GM18858 (cell line): ENCODE results near the gene SRGAP3.
A peak's percentile ranks its signal among the peaks of the same experiment; 100 is the strongest.

ENCODE experiments used
- ATAC-seq: cut with Tn5 transposase; IDR thresholded peaks from one replicate; pipeline ENCODE4 v1.9.1; 2021; ENCODE audit not compliant: unreplicated experiment

The SRGAP3 gene

DNA sequence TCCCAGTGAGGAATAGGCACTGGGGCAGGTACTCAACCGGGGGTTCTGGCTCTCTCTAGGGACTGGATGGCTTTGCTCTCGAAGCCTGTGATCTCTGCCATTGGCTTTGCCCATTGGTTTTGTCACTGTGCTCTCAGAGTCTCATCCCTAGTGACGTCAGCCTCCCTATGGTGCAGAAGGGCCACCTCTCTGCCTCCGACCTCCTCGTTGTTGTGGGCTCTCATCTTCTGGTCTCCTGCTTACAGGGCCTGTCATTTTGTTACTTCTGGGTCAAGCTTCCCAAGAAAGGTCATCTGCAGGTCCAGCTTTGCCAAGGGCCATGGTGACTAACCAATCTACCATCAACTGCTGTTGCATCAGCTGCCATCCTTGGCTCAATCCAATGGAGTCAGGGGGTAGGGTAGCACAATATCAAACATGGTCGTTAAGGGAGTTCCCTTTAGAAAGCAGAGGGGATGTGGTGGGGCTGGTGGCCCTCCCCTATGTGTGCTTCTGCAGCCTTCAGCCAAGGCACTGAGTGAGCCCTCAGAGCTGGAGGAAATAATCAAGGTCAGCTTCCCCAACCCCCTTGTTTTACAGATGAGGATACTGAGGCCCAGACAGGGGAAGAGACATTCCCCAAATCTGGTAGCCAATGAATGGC is 272.8 kb downstream of the SRGAP3 start:
- no peak for ATAC-seq

DNA sequence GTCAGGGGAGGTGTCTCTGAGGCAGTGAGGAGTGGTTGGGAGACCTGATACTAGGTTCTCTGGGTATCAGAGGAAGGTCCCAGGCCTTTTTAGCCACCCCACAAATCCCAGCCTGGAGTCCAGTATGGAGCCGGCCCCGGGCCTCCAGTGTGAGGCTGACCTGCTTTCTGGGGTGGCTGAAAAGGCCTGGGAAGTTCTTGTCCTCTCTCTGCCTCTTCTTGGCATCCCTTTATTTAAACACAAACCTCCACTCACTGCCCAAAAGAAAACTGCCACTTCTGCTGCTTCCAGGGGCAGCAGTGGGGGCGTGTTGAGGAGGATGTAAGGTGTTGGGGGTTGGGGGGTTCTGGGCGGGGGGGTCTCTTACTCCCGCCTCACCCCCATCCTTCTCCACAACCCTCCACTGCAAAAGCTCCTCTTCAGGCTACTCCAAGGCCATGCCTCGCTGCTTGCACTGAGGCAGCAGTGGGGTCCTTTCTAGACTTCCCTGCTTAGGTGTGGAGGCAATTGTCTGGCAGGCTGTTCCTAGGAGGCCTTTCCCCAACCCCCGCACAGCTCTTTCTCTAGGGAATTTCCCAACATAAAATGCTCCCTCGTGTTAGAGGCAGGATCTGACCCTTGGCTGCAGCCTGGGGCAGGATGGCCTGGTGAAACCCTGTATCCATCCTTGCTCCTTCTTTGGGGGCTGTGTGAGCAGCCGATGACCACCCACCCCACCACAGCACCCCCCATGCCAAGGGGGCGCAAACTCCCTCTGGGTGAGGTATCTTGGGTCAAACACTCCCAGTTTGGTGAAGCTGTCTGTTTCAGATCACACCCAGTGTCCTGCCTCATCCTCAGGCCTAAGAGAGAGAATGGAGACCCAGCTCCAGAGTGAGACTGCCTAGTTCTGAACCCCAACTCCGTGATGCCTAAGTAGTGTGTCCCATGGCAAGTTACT is 274.1 kb downstream of the SRGAP3 start:
- ATAC-seq = no peak

DNA sequence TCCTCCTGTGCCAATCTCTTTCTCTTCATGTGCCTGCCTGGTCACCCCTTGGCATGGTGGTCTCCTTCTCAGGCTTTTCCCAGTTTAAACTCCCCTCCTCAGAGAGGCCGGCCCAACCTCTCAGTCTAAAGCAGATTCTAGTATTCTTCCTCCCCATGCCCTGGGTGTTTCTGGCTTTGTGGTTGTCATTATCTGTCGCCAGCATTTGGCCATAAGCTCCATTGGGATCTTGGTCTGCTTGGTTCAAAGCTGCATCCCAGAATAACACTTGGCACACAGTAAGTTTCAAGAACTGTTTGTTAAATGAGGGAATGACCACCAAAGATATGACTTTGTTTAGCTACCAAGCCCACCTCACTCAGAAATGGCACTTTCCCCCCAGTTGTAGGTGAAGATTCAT is 275.0 kb downstream of the SRGAP3 start:
- no peak for ATAC-seq

DNA sequence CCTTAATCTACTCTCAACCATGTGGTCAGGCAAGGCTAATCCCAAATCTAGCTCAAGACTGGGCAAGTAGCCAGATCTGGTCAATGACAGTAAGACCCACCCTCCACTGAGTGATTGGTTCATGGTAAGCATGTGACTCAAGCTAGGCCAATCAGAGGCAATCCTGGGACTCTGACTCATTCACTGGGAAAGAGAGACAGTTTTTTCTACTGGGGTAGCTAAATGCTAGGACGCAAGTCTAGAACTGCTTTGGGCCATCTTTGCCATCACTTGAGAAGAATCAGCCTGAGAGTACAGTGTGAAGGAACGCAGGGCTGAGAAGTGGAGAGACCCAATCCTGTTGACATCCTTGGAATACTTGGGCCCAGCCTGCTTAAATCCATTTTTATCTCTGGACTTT is 276.8 kb downstream of the SRGAP3 start:
- ATAC-seq = no peak

DNA sequence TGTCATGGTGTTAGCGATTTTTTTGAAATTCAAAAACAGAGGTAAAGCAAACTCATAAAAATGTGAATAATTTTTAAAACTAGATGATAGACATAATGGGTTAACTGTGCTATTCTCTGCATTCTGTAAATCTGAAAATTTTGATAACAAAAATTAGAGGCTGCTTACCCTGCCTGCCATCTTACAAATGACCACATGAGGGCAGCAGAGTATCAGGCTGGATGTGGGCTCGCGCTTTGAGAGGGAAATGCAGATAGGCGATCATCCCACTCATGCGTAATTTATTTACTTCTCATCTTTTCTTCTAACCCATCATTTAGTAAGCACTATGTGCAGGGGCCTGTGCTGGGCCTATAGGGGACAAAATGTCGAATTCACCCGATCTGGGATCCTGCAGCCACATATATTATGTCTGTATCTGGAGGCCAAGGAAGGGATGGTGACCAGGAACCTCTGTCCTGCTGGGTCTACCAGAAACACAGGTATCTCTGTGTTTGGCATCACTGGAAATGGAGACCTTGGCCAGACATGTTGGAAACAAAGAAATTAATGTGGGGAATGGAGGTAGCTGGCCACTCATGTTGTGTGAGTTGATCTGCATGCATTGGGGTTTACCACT is 278.4 kb downstream of the SRGAP3 start:
- ATAC-seq = no peak

DNA sequence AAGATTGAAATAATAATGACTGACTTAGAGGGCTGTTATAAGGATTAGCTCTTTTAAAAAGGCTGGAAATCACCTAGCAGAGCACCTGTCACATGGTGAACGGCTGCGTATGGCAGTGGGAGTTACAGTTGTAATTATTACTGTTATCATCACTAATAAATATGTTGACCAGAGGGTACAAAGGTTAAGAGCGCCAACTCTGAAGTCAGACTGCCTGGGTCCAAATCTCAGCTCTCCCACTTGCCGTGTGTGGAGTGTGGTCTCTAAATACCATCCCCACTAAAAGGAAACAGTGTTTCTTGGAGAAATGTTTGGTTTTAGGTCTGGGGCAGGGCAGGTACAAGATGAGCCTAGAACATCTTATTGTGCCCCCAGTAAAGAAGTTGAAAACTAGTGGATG is 280.2 kb downstream of the SRGAP3 start:
- ATAC-seq = no peak

DNA sequence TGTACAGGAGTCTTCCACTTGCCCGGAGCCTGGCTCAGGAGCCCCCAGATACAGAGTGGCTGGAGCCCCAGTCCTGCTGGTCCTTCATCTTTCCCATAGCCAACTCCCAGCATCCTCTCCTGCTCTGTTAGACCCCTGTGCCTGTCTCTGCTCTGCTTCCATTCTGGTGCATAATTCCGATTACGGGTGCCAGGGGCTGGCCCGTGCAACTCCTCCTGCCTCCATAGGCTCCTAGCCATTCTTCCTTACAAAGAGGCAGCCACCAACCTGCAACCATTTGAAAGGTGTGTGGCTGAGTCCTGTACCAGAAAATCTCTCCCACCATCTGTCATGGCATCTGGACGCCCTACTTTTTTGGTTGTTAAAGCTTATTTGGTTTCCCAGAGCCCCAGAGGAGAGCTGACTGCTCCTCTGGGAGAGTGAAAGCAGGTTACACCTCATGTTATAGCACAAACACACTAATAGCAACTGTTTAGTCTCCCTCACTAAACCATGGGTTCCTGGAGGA is 281.0 kb downstream of the SRGAP3 start:
- no peak for ATAC-seq

DNA sequence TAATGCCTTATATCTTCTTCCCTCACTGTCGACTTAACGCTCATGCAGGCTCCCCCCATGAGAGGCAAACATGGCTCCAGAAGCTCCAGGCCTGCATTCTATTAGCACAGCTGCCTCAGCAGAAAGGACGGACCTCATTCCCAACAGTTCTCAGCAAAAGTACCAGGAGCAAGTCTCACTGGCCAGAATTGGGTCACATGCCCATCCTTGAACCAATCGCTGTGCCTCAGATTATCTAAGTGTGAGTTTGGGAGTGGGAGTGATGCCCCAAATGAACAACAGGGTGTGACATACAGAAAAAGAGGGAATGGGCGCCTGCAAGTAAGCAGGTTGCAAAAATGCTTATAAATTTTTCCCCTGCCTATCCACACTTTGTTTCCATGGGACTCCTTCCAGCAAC is 281.9 kb downstream of the SRGAP3 start:
- no peak for ATAC-seq

DNA sequence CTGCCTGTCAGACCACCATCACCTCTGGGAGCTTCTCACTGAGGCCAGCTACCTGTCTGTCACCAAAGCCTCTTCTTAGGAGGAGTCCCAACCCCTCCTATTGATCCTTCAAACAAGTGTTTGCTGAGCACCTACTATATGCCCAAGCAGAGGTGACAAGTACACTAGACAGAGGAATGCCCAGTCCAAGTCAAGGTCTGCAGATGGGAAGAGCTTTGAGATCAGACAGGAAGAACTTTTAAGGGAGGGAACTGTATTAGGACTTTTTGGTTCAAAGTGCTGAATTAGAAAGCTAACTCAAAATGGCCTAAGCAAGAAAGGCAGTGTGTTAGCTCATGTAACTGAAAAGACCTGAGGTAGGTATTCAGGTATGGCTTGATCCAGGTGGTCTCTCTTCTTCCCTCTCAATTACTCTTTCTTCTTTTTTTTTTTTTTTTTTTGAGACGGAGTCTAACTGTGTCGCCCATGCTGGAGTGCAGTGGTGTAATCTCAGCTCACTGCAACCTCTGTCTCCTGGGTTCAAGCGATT is 282.6 kb downstream of the SRGAP3 start:
- no peak for ATAC-seq

DNA sequence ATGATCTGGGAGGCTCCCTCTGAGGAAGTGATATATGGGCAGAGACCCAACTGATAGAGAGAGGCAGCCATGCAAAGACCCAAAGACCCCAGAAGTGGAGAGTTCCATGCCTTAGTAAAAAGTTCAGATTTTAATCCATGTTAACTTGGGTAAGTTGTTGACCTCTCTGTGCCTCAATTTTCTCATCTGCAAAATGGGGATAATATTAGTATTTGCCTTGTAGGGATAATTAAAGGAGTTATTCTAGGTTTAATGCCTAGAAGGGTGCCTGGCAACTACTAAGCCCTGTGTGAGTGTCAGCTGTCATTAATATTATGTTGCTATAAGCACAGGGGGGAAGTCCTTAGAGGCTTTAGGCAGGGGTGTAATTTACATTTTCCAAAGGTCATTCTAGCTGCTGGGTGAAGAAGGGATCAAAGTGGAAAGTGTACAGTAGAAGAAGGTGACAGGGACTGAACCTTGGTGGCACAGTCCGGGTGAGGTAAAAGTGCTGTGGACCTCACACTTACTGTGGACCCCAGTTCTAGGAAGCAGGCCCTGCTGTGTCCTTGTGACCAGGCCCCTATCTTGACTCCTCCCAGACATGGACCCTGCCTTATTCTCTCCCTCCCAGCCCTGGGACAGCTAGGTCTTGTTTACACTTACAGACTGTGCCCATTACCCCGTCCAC is 283.2 kb downstream of the SRGAP3 start:
- no peak for ATAC-seq

DNA sequence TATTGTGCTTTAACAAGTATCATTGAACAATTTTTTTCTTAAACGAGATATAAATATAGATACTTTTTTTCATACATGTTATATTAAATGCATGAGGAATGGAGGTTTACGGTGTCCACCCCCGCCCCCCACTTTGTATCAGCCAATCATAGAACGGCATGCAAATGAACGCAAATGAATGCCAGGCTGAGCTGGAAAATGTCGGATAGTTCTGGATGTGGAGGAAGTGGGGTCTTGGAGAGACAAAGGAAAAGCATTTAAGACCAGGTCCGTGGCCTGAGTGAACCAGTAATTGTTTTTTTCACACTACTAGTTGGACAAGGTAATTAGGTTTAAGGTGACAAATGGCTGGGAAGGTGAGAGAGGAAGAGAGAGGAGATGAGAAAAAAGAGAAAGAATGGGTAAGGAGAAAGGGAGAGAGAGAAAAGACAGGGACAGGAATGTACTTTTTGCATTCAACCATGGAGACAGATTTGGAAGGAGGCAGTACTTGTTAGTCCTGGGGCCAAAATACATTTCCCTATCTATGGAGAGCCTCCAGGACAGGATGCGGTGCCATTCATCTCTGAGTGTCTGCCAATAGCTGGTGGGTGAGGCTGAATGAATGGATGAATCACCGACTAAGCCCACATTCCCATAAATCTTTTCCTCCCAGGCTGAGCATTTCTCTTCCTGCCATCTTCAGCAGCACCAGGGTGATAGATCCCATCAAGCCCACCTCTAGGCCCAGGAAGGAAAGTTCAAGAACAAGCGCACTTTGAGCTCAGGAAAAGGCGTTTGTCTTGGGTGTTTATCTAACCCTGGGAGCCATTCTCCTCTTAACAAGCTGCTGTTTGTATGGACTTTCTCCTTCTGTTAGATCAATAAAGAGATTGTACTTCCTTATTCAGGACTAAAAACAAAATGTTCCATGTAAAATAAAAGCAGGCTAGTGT is 284.7 kb downstream of the SRGAP3 start:
- ATAC-seq = no peak

DNA sequence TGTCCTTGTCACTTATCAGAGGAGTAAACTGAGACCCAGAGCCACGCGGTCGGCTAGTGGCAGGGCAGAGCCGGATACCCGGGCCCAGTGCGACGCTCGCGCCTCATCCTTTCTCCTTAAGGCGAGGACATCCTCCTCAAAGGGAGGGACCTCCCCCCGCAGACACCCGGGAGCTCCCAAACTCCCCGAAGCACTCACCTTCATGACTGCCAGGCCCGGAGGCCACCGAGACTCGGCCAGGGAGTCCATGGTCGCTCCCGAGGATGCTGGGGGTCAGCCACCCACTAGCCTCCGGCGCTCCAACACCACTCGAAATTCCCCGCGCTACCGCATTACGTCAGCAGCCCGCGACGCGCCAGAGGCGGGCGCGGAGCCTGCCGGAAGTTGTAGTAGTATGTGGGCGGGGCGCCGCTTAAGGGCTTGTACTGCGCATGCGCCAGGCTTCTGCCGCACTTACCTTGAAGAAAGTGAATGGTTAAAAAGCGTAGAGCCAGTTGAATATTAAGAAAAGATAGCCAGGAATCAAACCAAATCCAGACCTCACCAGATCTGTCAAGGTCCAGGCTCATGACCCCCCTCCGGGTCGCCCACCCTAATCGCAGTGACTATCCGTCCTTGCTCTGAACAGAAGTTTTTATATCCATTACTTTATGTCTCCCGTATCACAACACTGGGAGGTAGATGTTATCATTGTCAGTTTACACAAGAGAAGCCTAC is 286.2 kb downstream of the SRGAP3 start, which contains the start of gene RAD18:
RAD18 (minus strand) TSS at position 336 of the 717 bp plus-strand sequence; CDS start at position 249, 87 bp downstream.
- ATAC-seq = peak; percentile 87

DNA sequence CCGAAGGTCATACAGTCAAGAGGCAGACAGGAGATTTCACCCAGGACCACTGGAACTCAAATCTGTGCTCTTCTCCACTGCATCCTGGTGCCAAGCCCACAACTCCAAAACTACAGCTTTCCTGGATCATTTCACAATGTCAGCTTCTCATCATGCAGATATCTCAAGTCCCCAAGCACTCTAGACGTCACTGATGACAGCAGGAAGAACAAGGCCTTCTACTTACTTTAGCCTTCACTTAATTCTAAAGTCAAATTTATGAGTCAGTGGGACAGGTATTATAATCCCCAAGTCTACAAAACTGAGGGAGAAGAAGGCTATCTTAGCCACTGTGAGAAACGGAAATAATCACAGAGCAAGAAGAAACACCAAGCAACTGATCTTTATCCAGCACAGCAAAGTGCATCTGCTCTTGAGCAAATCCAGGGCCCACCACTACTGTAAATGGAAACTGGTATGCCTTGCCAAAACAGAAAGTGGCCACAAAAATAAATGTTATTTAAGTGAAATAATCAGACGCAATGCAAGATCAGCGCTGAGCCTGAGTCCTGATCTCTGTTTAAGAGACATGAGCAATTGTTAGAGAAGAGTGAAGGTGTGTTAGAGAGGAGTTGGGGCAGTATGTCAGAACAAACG is 287.1 kb downstream of the SRGAP3 start:
- ATAC-seq = no peak

DNA sequence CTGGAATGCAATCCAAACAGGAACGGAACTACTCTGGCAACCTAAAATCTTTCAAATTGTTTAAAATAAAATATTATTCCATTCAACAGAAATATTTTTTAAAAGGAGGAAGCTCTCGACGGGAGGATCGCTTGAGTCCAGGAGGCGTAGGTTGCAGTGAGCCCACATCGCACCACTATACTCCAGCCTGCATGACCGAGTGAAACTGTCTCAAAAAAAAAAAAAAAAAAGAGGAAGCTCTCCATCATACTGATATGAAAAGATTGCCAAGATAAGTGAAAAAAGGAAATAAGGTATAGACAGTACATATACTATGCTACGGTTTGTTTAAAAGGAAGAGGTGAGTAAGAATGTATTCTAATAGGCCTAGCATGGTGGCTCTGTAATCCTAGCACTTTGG is 289.8 kb downstream of the SRGAP3 start:
- ATAC-seq = no peak

DNA sequence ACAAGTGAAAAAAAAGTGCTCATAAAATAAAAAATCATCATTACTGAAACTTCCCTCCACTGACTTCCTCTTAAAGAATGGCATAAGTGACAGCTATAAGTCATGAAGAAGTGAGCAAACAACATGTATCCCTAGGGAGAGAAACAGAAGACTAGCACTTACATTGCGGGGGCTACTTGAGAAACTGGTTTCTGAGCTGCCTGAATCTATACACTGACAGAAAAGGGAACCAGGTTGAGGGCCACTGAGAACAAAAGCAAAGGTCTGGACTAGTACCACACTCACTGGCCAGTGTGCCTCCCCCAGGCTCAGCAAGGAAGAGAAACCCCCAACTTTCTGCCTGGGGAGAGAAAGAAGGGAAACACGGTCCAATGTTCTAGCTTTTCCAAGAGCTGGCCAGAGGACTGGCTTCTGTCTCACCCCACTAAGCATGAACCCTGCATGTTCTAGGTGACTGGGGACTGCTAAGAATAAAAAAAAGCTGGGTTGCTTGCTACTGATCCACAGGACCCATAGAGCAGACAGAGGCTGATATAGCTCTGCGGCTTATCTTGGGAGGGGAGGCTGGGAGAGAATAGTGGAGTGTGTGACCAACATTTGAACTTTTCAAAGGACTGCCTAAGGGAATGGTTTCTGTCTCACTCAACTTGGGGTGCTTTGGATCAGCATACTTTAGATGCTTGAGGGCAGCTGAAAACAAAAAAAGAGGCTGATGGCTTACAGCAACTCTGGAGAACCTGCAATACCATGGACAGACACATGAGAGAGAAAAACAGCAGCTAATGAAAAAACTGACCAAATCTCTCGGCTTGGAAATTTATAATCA is 294.3 kb downstream of the SRGAP3 start:
- peak; percentile 82 for ATAC-seq

DNA sequence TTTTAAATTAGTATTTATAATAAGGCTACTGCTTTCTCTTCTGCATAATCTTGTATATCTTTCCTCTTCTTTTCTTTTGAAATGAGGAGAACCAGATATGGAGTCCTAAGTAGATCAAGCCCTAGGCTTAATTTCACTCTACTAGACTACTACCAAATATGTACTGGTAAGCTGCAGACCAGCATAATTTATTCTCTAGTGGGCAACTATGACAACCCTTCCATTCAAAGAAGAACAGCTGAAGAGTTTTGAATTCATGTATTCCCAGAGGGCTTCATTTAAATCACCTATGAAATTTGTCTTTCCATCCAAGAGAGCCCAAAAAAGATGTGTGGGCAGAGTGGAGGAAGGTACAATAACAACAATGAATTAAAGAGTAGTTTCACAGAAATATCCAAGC is 296.1 kb downstream of the SRGAP3 start:
- ATAC-seq = no peak

DNA sequence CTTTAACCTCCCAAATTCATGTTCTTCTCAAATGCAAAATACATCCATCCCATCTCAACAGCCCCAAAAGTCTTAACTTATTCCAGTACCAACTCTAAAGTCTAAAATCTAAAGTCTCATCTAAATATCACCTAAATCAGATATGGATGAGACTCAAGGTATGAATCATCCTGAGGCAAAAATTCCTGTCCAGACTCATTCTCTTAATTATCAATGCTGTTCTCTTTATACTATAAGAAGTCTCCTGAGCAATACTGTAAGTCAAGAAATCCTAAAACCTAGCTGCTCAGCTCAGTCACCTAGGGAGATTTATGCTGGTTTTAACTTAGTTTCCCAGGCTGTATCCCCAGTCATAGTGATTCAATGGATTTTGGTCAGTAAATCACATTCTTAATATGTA is 297.3 kb downstream of the SRGAP3 start:
- no peak for ATAC-seq
